ENCODE data around the gene C4orf33.
A peak's percentile ranks its signal among the peaks of the same experiment; 100 is the strongest.
"Not testable (repeated sequence)": the region's sequence is repeated elsewhere in the genome, so short reads cannot be mapped to it uniquely, and the experiment has no call there.

The C4orf33 gene

GRCh38 chr4:129095811-129096454 lies at the start of gene C4orf33:
Gene C4orf33 (plus strand): TSS chr4:129096152. CDS start chr4:129102611, 6,459 bp downstream.
- DNase-seq = peak; percentile 89 to 92

GRCh38 chr4:129059028-129059427 lies 36.9 kb upstream of the C4orf33 start:
- DNase-seq = no peak

- no peak for DNase-seq
Observed at GRCh38 chr4:129062580-129062979, 33.4 kb upstream of the C4orf33 start.

GRCh38 chr4:129063640-129064039 lies 32.3 kb upstream of the C4orf33 start:
- no peak for DNase-seq

- no peak for DNase-seq
Observed at GRCh38 chr4:129064717-129065116, 31.2 kb upstream of the C4orf33 start.

GRCh38 chr4:129069537-129069936 lies 26.4 kb upstream of the C4orf33 start:
- DNase-seq = not testable (repeated sequence)

- DNase-seq = no peak
Observed at GRCh38 chr4:129077326-129077725, 18.6 kb upstream of the C4orf33 start.

- DNase-seq = no peak
Observed at GRCh38 chr4:129080129-129080528, 15.8 kb upstream of the C4orf33 start.

GRCh38 chr4:129082302-129082701 lies 13.7 kb upstream of the C4orf33 start:
- no peak for DNase-seq

- no peak for DNase-seq
Observed at GRCh38 chr4:129085472-129085871, 10.5 kb upstream of the C4orf33 start.

- DNase-seq = no peak
Observed at GRCh38 chr4:129087516-129087915, 8.4 kb upstream of the C4orf33 start.

GRCh38 chr4:129092631-129093190 lies 3.2 kb upstream of the C4orf33 start:
- peak in 1 of 2 donors; percentile 16 for DNase-seq

- peak; percentile 96 for DNase-seq
Observed at GRCh38 chr4:129093191-129093920, 2.6 kb upstream of the C4orf33 start, which contains the start of gene SCLT1. Gene SCLT1 (minus strand): TSS chr4:129093539. CDS start chr4:129093103, 436 bp downstream.

GRCh38 chr4:129094347-129094746 lies 1.6 kb upstream of the C4orf33 start:
- DNase-seq = peak in 1 of 2 donors; percentile 21

- DNase-seq = no peak
Observed at GRCh38 chr4:129098531-129099001, 2.6 kb downstream of the C4orf33 start.

- DNase-seq = no peak
Observed at GRCh38 chr4:129109965-129110824, 14.2 kb downstream of the C4orf33 start.

GRCh38 chr4:129110931-129111330 lies 15.0 kb downstream of the C4orf33 start:
- DNase-seq = no peak

GRCh38 chr4:129111919-129112318 lies 16.0 kb downstream of the C4orf33 start:
- no peak for DNase-seq

- no peak for DNase-seq
Observed at GRCh38 chr4:129113434-129113833, 17.5 kb downstream of the C4orf33 start.

- DNase-seq = no peak
Observed at GRCh38 chr4:129113919-129114318, 18.0 kb downstream of the C4orf33 start.

- no peak for DNase-seq
Observed at GRCh38 chr4:129117705-129118104, 21.8 kb downstream of the C4orf33 start.

- not testable (repeated sequence) for DNase-seq
Observed at GRCh38 chr4:129126614-129127013, 30.7 kb downstream of the C4orf33 start.

GRCh38 chr4:129129143-129129542 lies 33.2 kb downstream of the C4orf33 start:
- DNase-seq = no peak

All from CD4-positive, alpha-beta T cell treated with Interferon alpha-2 for 1 hour (primary cell).